Measurements from ENCODE around the gene DHRS3. TPM values are rescaled to one million over a fixed set of nuclear protein-coding genes. Genes with fewer than 3 reads are reported as not detected.
"Not testable (repeated sequence)": the region's sequence is repeated elsewhere in the genome, so short reads cannot be mapped to it uniquely, and the experiment has no call there.

The DHRS3 gene, protein sequence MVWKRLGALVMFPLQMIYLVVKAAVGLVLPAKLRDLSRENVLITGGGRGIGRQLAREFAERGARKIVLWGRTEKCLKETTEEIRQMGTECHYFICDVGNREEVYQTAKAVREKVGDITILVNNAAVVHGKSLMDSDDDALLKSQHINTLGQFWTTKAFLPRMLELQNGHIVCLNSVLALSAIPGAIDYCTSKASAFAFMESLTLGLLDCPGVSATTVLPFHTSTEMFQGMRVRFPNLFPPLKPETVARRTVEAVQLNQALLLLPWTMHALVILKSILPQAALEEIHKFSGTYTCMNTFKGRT
- 14.1 TPM for polyA plus RNA-seq (ENCODE audit: insufficient read length)

DNA sequence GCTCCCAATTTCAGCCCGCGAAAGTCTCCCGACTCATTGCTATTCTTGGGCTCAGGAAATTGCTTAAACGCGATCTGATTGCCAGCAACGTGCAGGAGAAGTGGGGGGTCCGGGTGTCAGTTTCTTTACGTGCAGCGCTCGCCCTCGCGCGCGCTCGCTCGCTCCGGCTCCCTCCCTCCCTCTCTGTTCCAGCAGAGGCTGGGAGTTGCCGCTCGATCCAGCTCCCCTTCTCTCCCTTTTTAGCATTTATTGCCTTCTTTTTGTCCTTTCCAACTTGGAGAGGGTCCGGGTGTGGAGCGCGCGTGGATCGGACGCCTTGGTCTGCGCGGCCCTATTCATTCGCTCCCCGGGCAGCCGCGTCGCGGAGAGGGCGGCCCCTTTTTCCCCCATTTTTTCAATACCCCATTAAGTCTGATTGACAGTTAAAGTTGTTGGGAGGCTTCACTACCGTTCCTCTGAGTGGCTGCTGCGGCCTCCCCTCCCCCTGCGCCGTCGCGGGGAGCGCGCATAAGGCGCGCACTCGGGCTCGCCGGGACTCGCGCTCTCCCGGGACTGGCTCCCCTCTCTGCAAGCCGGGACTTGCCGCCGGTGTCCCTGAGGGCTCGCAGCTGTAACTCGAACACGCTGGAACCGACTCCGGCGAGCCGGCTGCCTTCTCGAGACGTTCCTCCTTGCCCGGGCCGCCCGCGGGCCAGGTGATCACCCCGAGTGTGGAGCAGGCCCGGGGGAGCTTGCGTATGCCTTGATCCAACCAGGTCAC lies at the start of gene DHRS3:
Gene DHRS3, minus strand, starts transcription at position 310 of the 760 bp plus-strand sequence. CDS start 862 bp downstream, outside the sequence.
- DNase-seq = peak; percentile 88

DNA sequence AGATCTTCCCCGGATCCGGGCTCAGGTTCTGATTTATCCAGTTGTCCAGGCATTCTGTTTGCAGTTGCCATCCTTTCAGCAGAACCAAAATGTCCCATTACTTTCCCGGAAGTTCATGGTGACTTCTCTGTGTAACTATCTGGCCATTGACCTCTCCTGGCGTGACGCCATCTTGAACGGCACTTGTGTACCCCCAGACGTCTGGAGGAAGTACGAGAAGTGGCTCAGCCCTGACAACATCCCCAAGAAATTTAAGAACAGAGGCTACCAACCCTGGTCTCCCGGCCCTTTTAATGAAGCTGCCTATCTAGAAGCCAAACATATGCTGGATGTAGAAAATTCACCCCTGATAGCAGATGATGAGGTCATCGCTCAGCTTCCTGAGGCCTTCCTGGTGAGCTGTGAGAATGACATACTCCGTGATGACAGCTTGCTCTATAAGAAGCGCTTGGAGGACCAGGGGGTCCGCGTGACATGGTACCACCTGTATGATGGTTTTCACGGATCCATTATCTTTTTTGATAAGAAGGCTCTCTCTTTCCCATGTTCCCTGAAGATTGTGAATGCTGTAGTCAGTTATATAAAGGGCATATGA lies 48.2 kb upstream of the DHRS3 start:
- DNase-seq = no peak

DNA sequence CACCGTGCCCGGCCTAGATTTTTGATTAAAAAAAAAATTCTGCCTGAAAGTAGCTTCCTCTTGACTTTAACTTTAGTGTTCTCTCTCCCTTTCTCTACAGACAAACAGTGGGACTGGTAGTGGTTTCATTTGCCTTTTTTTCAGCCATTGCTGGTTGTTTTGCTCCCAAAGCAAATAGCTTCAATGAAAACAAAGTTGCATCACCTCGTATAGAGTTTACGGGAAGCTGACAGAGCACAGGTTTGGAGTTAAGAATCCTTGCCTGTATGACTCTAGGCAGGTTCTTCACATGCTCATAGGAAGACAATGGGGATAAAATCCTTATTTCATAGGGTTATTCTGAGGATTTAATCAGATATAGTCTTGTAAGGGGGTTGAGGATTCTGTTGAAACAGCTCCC lies 47.5 kb upstream of the DHRS3 start:
- no peak for DNase-seq

DNA sequence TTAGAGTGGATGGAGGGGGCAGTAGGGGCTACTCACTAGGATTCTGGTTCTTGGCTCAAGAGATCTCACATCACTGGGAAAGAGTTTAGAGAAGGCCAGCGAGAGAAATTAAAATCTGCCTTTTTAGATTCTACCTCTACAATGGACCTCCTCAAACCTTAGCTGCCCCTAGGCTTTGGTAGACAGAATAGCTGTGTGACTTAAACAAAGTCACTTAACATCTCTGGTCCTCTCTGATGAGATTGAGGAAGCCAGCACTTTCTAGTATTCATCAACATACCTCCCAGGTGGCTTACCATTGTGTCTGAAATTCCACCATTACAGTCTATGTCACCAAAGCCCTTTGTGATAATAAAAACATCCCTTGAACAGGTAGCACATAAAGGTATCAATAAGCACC lies 44.5 kb upstream of the DHRS3 start:
- DNase-seq = no peak

DNA sequence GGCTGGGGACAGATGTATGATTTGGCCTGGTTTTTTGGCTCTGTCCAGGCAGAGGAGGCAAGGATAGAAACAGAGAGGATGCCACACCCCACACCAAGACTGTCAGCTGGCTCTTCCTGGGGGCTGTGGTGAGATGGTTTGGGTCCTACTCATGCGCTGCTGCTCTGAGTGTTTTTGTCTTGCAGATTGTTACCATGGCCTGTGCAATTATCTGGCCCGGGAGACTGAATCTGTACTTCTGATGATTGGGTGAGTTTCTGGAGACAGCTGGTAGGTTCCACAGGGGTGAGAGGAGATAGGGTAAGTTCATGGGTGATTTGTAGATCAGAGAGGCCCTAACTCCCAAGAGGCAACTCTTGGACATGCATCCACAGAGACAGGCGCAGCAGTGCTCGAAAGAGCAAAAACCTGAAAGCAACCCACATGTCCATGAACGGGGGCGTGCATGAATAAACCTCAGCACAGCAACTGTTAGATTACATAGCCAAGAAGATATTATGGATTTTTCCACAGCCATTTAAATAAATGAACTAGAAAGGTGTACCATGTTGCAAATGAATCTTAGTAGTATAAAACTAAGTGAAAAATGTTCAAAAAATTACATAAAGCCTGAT lies 43.7 kb upstream of the DHRS3 start:
- no peak for DNase-seq

DNA sequence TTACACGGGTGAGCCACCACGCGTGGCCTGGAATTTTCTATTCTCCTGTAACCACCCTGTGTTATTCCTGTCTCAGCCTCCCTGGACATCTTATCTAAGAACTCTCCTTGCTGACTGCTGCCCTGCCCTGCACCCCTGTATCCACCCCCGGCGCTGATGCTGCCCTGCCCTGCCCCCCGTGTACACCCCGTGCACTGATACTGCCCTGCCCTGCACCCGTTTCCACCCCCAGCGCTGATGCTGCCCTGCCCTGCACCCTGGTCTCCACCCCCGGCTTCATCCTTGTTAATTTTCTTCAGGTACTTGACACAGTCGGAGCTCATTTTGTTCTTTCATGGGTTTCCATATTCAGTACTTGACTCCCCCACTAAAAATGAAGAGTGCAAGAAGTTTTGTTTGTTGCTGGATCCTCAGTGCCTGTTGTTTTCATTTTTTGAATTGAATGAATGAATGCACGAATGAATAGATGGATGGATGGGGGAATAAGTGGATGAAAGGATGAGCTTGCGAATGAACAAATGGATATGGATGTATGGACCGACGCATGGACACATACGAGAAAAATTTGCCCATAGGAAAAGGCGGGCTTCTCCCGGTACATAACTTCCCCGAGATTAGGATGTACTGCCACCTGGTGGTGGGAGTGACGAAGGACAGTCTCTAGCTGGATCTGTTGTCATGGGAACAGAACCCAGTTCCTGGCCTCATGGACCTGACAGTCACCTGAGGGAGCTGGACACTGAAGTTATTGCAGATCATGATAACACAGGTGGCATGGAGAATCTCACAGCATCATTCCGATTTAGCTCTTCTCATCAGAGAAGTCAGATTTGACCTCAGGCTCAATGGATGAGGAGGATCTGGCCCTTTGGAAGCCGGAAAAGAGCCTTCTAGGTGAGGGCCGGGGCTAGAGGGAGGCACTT lies 40.8 kb upstream of the DHRS3 start:
- peak; percentile 75 for DNase-seq

DNA sequence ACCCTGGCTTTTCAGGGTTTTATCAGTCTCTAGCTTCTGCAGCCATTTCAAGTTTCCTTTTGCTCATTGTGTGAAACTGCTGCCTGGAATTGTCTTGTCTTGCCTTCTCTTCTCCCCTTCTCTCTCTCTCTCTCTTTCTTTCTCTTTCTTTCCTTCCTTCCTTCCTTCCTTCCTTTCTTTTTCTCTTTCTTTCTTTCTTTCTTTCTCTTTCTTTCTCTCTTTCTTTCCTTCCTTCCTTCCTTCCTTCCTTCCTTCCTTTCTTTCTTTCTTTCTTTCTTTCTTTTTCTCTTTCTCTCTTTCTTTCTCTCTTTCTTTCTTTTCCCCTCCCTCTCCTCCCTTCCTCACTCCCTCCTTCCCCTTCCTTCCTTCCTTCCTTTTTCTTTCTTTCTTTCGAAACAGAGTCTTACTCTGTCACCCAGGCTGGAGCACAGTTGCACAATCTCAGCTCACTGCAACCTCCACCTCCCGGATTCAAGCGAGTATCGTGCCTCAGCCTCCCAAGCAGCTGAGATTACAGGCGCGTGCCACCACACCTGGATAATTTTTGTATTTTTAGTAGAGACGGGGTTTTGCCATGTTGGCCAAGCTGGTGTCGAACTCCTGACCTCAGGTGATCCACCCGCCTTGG lies 40.0 kb upstream of the DHRS3 start:
- not testable (repeated sequence) for DNase-seq

DNA sequence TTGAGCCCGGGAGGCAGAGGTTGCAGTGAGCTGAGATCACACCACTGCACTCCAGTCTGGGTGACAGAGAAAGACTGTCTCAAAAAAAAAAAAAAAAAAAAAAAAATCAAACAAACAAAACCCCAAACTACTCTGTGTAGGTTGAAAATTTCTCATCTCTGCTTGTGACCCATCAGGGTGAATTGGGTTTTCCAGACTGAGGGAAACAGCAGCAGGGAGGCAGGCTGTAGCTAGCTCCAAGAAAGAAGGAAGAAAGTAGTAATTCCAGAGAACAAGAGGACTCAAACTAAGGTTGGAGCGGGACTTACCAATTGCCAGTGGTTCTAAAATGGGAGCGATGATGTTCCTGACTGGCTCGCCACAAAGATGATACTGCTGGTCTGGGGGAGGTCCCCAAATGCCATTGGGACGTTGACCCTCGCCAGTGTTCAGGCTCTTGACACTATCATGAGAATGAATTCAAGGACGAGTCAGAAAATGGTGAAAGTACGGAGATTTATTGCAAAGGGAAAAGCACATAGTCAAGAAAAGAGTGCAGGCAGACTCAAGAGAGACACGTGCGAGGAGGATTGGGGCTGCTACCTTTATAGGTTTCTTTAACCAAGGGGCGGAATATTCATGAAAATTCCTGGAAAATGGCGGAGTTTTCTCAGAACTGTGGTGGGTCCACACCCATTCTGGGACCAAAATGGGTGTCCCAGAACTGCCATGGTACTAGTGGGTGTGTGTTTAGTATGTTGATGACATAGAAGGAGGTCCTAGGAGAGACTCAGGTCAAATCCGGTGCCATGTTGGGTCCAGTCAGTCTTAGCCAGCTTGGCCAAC lies 39.3 kb upstream of the DHRS3 start:
- no peak for DNase-seq

DNA sequence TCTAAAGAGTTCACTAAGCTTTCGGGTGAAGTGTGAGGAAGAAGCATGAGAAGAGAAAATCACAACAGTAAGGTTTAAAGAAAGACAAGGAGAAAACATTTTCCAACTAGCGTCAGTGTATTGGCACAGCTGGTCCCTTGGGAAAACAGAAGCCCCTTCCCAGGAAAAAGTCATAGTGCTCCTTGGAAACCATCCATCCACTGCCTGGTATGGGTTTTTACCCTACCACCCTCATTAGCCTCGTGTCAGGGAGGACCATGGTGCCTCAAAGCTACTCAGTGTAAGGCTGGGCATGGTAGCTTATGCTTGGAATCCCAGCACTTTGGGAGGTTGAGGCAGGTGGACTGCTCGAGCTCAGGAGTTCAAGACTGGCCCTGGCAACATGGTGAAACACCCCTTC lies 38.6 kb upstream of the DHRS3 start:
- DNase-seq = no peak

DNA sequence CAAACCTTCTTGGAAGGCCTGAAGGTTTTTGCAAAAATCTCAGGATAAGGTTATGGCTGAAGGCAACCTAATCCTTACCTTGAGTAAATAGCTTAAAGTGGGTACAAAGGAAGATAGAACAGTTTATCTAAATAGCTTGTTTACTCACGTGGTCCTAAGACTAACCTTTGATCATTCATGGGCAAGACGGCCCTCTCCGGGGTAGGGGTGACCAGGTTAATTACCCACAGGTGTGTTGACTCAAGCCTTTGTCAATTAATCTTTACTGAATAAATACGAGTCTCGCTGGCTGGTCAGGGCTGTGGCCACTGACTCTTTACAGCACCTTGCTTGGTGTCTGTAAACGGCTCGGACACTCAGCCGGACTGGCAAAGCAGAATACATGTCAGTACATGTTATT lies 36.6 kb upstream of the DHRS3 start:
- DNase-seq = no peak

DNA sequence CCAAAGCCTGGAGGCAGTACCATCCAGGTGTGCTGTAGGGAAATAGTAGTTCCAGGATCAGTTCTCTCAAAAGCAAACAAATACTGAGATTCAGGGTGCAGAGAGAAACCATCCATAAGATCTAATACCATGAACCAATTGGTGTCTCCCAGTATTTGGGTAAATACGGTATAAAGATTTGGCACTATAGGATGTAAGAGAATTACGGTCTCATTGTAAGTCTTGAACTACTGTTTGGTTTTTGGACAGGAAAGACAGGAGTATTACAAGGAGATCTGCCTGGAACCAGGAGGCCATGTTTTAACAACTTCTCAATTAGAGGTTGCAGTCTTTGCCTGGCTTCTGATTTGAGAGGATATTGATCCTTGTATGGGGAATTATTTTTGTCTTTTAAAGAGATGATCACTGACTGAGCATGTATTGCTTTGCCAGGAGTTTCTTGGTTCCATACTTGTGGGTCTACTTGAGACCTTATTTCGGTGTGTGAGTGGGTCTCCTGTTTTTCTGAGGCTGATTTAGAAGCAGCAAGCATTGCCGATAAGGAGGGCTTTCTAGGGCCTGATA lies 36.1 kb upstream of the DHRS3 start:
- DNase-seq = no peak

DNA sequence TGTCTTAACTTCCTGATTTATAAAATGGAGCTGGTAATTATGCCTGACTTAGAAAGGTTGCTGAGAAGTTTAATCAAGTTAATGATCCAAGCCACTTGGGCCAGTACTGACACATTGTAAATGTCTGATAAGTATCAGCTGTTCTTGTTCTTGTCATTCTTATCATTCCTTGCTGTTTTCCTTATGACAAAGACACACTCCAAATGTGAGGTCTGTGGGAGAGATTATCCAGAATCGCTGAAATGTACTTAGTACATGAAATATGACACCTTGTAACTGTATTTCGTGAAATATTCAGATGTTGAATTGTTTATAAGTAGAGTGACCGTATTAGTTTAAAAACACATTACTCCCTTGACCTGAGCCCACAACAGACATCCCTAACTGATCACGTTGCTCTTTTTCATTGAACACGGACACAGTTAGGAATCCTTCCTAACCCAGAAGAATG lies 32.0 kb upstream of the DHRS3 start:
- DNase-seq = no peak

DNA sequence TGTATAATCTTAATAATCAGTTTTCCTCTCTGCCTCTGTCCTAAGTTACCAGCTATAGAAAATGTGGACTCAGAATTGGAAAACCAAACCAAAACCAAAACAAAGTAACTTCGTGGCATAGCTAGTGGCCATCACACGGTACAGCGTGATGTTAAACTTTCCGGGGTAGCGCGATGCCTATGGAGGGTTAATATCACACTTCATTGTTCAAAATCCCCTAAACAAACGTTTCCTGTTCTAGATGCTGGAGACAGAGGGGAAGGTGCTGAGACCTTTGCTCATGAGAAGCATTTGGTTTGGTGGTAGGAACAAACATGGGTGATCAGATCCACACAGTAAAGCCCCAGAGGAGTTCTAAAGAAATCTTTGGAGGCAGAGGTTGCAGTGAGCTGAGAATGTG lies 30.7 kb upstream of the DHRS3 start:
- DNase-seq = no peak

DNA sequence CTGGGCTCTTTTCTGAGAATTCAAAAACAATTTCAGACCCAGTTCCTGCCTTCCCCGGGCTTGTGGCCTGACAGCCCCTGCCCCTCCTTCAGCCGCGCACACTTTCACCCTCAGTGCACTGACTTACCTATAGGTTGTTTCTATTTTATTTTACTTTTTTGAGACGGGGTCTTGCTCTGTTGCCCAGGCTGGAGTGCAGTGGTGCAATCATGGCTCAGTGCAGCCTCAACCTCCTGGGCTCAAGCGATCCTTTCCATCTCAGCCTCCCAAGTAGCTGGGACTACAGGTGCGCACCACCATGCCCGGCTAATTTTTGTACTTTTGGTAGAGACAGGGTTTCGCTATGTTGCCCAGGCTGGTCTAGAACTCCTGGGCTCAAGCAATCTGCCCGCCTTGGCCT lies 27.4 kb upstream of the DHRS3 start:
- not testable (repeated sequence) for DNase-seq

DNA sequence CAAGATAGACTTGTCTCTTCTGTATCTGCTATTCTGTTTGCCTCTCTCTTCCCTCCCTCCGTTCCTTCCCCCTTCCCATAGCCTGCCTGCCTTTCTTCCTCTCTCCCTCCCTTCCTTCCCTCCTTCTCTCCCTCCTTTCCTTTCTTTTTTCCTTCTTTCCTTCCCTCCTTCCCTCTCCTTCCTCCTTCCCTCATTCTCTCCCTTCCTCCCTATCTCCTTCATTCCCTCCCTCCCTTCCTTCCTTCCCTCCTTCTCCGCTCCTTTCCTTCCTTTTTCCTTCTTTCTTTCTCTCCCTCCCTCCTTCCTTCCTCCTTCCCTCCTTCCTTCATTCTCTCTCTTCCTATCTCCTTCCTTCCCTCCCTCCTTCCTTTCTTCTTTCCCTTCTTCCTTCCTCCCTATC lies 26.8 kb upstream of the DHRS3 start:
- no peak for DNase-seq

DNA sequence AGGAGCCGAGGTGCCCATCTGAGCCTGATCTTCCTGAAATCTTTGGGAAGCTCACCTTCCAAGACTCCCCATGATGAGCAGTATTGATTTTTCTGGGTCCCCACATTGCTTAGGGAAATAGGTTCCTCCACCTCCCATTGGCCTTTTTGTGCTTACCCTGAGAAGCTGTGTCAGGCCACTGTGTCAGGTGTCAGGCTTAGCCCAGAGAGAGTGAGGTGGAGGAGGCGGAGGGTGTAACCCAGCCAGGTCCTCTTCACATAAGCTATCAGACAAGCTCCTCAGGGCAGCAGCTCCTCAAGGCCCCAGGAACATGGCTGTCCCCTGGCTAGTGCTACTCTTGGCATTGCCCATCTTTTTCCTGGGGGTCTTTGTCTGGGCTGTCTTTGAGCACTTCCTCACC lies 26.2 kb upstream of the DHRS3 start:
- no peak for DNase-seq

DNA sequence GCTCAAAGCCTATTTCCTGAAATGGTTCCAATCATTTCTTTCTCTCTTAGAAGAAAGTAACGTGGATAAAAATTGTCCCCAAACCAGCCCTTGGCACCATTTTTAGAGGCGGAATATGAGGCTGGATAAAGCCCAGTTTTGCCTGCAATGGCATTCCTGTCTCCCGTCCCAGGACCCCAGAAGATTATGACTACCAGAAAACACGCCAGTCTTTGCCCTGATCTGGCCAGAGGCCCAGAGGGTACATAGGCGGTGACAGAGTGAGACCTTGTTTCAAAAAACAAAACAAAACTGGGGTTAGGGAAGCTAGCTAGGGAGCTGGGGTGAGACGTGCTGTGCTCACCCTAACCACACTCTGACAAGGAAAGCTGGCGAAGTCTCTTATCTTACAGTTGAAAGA lies 25.8 kb upstream of the DHRS3 start, which contains the start of gene AADACL4:
Gene AADACL4, plus strand, starts transcription at position 301 of the 400 bp plus-strand sequence. CDS start 462 bp downstream, outside the sequence.
- no peak for DNase-seq

DNA sequence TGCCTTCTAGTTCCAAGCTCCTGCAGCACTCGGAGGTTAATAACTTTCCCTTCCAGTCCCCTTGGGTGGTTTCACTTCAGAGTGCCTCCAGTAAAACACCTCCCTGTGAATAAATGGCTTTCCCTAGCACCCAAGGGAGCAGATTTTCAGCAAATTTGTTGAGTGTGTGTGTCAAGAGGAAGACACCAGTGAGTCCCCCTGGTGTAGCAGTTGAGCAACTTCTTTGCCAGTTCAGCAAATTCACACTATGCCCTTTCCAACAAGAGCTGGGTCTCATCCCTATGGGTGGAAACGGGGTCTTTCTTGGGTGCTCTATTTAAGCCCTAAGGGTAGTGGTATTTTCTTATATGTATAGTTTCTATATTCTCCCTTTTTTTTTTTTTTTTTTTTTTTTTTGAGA lies 25.1 kb upstream of the DHRS3 start:
- DNase-seq = no peak

DNA sequence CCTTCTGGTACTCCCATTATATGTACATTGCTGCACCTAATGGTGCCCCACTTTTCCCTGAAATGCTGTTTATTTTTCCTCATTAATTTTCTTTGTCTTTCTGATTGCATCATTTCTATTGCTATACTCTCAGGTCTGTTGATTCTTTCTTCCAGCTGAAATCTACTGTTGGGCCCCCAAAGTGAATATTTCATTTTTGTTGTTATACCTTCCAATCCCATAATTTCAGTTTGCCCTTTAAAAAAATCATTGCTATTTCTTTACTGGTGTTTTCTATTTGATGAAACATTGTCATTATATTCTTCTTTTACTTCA lies 22.9 kb upstream of the DHRS3 start:
- DNase-seq = no peak

DNA sequence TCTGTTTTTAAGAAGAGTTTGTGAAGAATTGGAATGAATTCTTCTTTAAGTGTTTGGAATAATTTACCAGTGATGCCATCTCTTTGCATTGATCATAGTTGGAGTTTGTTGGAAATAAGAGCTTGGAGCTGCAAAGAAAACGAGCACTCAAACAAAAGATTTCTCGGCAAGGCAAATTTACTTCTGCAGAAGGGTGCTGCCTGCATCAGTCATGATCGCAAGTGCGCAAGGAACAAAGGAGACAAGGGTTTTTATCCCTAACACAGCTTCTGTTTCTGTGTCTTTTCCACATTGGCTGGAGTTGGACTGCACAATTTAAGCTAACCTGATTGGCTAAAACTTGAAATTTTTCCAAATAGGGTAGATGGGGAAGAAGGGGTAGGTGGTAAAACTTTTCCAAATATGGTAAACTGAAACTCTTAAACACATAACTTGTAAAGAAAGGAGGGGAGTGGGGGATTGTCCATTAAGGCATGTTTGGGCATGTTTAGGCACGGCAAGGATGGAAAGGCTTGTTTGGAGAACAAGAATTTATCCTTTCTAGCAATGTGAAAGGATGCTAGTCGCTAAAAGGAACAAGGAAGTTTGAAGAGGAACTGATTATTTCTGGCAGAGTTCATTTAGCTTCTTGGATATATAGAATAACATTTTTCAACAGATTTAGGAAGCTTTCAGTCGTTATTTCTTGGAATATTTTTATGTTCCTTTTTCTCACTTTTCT lies 22.4 kb upstream of the DHRS3 start:
- DNase-seq = no peak
